ENCODE data around the gene ATP6AP1. TPM values are rescaled to one million over a fixed set of nuclear protein-coding genes. Genes with fewer than 3 reads are reported as not detected.

ATP6AP1 gene
- total RNA-seq, 1 donor from 2014 or later, result 78.3 TPM

- DNase-seq (ENCODE audit: low read depth), result no peak
- Histone ChIP-seq H3K27me3 (ENCODE audit: control insufficient read depth, insufficient read depth, low read length) (no peaks in the 10 kb centered on the region), H3K4me3 (ENCODE audit: low read depth, low read length) (no peak overlapping the region), H3K36me3 (ENCODE audit: control insufficient read depth, insufficient read depth, low read length) (no peaks in the 10 kb centered on the region)
- no peak for TF ChIP-seq CTCF (IDR thresholded peaks at IDR 0.05; ENCODE audit: insufficient read depth, low read length, poor library complexity, severe bottlenecking)
Observed at GRCh38 chrX:154448484-154448883, 20.0 kb downstream of the ATP6AP1 start.

DNA sequence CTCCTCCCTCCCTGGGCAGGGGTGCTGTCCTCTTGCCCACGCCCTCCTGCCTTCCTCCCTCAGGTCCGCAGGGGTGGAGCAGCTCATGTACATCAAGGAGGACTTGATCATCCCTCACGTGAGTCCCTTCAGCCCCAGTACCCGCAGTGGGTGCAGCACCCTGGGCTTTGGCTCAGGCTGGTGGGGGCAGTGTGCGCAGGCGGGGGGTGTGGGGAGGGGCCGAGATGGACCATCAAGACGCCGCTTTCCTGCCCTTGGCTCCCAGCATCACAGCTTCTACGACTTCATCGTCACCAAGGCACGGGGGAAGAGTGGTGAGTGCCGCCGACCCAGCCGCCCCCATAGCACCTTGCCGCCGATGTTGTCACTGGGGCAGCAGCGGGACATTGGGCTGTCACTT is 21.1 kb downstream of the ATP6AP1 start:
- no peak for DNase-seq (ENCODE audit: low read depth)
- TF ChIP-seq CTCF (IDR thresholded peaks at IDR 0.05; ENCODE audit: insufficient read depth, low read length, poor library complexity, severe bottlenecking), result no peak
- Histone ChIP-seq H3K36me3 (ENCODE audit: control insufficient read depth, insufficient read depth, low read length) (no peaks in the 10 kb centered on the region), H3K4me3 (ENCODE audit: low read depth, low read length) (no peak overlapping the region), H3K27me3 (ENCODE audit: control insufficient read depth, insufficient read depth, low read length) (no peaks in the 10 kb centered on the region)

GRCh38 chrX:154450312-154450711 is 21.8 kb downstream of the ATP6AP1 start:
- TF ChIP-seq CTCF (IDR thresholded peaks at IDR 0.05; ENCODE audit: insufficient read depth, low read length, poor library complexity, severe bottlenecking), result no peak
- no peaks in the 10 kb centered on the region for H3K27me3 ChIP-seq (ENCODE audit: control insufficient read depth, insufficient read depth, low read length)
- no peak for DNase-seq (ENCODE audit: low read depth)
- no peaks in the 10 kb centered on the region for H3K36me3 ChIP-seq (ENCODE audit: control insufficient read depth, insufficient read depth, low read length)
- H3K4me3 ChIP-seq (ENCODE audit: low read depth, low read length), result no peak overlapping the region

DNA sequence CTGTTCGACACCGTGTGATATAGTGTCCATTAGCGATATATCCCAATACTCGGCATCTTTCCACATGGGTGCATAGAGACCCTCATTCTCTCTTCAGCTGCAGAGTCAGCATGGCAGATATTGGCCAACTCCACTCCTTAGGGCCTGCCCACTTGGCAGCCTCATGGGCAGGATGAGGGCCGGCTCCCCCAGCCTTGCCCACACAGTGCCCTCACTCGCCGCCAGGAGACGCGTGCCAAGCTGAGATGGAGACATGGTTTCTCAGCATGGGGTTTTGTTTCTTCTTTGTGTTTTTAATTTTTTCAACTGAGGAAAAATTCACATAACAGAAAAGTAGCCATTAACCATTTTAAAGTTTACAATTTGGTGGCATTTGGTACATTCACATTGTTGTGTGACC is 24.3 kb downstream of the ATP6AP1 start:
- no peaks in the 10 kb centered on the region for H3K27me3 ChIP-seq (ENCODE audit: control insufficient read depth, insufficient read depth, low read length)
- H3K4me3 ChIP-seq (ENCODE audit: low read depth, low read length), result no peak overlapping the region
- H3K36me3 ChIP-seq (ENCODE audit: control insufficient read depth, insufficient read depth, low read length), result no peaks in the 10 kb centered on the region
- DNase-seq (ENCODE audit: low read depth), result no peak
- no peak for TF ChIP-seq CTCF (IDR thresholded peaks at IDR 0.05; ENCODE audit: insufficient read depth, low read length, poor library complexity, severe bottlenecking)

- no peak for DNase-seq (ENCODE audit: low read depth)
Observed at GRCh38 chrX:154457491-154458115, 29.1 kb downstream of the ATP6AP1 start.

More at GRCh38 chrX:154457491-154458115, 29.1 kb downstream of the ATP6AP1 start:
- no peak for TF ChIP-seq CTCF (IDR thresholded peaks at IDR 0.05; ENCODE audit: insufficient read depth, low read length, poor library complexity, severe bottlenecking)
- no peaks in the 10 kb centered on the region for H3K36me3 ChIP-seq (ENCODE audit: control insufficient read depth, insufficient read depth, low read length)
- H3K27me3 ChIP-seq (ENCODE audit: control insufficient read depth, insufficient read depth, low read length), result no peaks in the 10 kb centered on the region
- peak overlapping the region; percentile 70 for H3K4me3 ChIP-seq (ENCODE audit: low read depth, low read length)

Measured in kidney epithelial cell (primary cell).